HEK293T (cell line): ENCODE results near the gene GALK2.
A peak's percentile ranks its signal among the peaks of the same experiment; 100 is the strongest.

Source experiments
- CTCF ChIA-PET: fragments of 350-600 bp; formaldehyde crosslinking; extraction: SDS; loops from one replicate; lab custom pipeline; 2021; ENCODE audit warnings: antibody characterized with exemption, inconsistent platforms; lab: Yijun Ruan, JAX
- POLR2A ChIA-PET: fragments of 350-600 bp; formaldehyde crosslinking; extraction: SDS; loops from one replicate; lab custom pipeline; 2020; ENCODE audit warnings: antibody characterized with exemption, inconsistent platforms; lab: Yijun Ruan, JAX
- DNase-seq: peaks from one replicate; pipeline ENCODE4 v3.0.0; 2012; ENCODE audit warnings: mixed read lengths; ENCODE audit errors: extremely low spot score
- ARNT ChIP-seq: fragments of 450-650 bp; IDR thresholded peaks from 2 replicates; pipeline ENCODE4 v1.6.1; 2017; ENCODE audit warnings: mild to moderate bottlenecking
- BHLHE40 ChIP-seq: fragments of 450-650 bp; IDR thresholded peaks from 2 replicates; pipeline ENCODE4 v1.6.1; 2016; ENCODE audit warnings: mild to moderate bottlenecking, moderate library complexity, borderline replicate concordance
- CTBP1 ChIP-seq: fragments of 450-650 bp; IDR thresholded peaks from 2 replicates; pipeline ENCODE4 v1.6.1; 2016; ENCODE audit warnings: borderline replicate concordance
- ELF4 ChIP-seq: fragments of 450-650 bp; IDR thresholded peaks from 2 replicates; pipeline ENCODE4 v1.6.1; 2017; ENCODE audit warnings: antibody characterized with exemption
- FOXA1 ChIP-seq: fragments of 450-650 bp; IDR thresholded peaks from 2 replicates; pipeline ENCODE4 v1.6.1; 2016; ENCODE audit warnings: mild to moderate bottlenecking
- FOXK2 ChIP-seq: fragments of 450-650 bp; IDR thresholded peaks from 2 replicates; pipeline ENCODE4 v1.6.1; 2016; ENCODE audit warnings: mild to moderate bottlenecking
- FOXM1 ChIP-seq: fragments of 450-650 bp; IDR thresholded peaks from 2 replicates; pipeline ENCODE4 v1.6.1; 2017; ENCODE audit warnings: mild to moderate bottlenecking, borderline replicate concordance
- HDGF ChIP-seq: fragments of 450-650 bp; IDR thresholded peaks from 2 replicates; pipeline ENCODE4 v1.6.1; 2017; ENCODE audit warnings: antibody characterized with exemption, borderline replicate concordance
- L3MBTL2 ChIP-seq: fragments of 450-650 bp; conservative IDR thresholded peaks from 2 replicates; pipeline ENCODE4 v1.6.1; 2016; ENCODE audit warnings: mild to moderate bottlenecking
- LEF1 ChIP-seq: fragments of 450-650 bp; IDR thresholded peaks from 2 replicates; pipeline ENCODE4 v1.6.1; 2017; ENCODE audit warnings: mild to moderate bottlenecking, borderline replicate concordance
- NFRKB ChIP-seq: fragments of 450-650 bp; IDR thresholded peaks from 2 replicates; pipeline ENCODE4 v1.6.1; 2016; ENCODE audit warnings: mild to moderate bottlenecking, moderate library complexity
- SP1 ChIP-seq: fragments of 450-650 bp; IDR thresholded peaks from 2 replicates; pipeline ENCODE4 v1.6.1; 2017
- SUZ12 ChIP-seq: fragments of 450-650 bp; IDR thresholded peaks from 2 replicates; pipeline ENCODE4 v1.6.1; 2016; ENCODE audit warnings: mild to moderate bottlenecking
- TARDBP ChIP-seq: fragments of 450-650 bp; IDR thresholded peaks from 2 replicates; pipeline ENCODE4 v1.6.1; 2016
- ZNF384 ChIP-seq: fragments of 450-650 bp; IDR thresholded peaks from 2 replicates; pipeline ENCODE4 v1.6.1; 2016
- TF ChIP-seq, protein P1 (sequence below): fragments of 450-650 bp; IDR thresholded peaks from 2 replicates; pipeline ENCODE4 v1.6.1; 2016

The GALK2 gene

DNA sequence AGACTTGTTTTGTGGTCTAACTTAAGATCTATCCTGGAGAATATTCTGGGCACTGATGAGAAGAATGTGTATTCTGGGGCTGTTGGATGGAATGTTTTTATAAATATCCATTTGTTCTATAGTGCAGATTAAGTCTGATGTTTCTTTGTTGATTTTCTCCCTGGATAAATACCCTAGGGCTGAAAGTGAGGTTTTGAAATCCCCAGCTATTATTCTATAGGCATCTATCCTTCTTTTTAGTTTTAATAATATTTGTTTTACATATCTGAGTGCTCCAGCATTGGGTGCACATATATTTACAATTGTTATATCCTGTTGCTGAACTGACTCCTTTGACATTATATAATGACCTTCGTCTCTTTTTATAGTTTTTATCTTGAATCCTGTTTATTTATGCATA is 42.9 kb downstream of the GALK2 start:
- CTCF ChIA-PET = no interaction called here
- DNase-seq = no peak
- POLR2A ChIA-PET = no interaction called here
- TF ChIP-seq, protein P1, sequence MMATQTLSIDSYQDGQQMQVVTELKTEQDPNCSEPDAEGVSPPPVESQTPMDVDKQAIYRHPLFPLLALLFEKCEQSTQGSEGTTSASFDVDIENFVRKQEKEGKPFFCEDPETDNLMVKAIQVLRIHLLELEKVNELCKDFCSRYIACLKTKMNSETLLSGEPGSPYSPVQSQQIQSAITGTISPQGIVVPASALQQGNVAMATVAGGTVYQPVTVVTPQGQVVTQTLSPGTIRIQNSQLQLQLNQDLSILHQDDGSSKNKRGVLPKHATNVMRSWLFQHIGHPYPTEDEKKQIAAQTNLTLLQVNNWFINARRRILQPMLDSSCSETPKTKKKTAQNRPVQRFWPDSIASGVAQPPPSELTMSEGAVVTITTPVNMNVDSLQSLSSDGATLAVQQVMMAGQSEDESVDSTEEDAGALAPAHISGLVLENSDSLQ = no peak
- no peak for TF ChIP-seq CTBP1
- TF ChIP-seq L3MBTL2 = no peak
- no peak for TF ChIP-seq FOXA1
- no peak for TF ChIP-seq NFRKB
- no peak for TF ChIP-seq BHLHE40
- no peak for TF ChIP-seq ARNT
- no peak for TF ChIP-seq SUZ12
- TF ChIP-seq FOXM1 = no peak
- no peak for TF ChIP-seq SP1
- no peak for TF ChIP-seq LEF1

DNA sequence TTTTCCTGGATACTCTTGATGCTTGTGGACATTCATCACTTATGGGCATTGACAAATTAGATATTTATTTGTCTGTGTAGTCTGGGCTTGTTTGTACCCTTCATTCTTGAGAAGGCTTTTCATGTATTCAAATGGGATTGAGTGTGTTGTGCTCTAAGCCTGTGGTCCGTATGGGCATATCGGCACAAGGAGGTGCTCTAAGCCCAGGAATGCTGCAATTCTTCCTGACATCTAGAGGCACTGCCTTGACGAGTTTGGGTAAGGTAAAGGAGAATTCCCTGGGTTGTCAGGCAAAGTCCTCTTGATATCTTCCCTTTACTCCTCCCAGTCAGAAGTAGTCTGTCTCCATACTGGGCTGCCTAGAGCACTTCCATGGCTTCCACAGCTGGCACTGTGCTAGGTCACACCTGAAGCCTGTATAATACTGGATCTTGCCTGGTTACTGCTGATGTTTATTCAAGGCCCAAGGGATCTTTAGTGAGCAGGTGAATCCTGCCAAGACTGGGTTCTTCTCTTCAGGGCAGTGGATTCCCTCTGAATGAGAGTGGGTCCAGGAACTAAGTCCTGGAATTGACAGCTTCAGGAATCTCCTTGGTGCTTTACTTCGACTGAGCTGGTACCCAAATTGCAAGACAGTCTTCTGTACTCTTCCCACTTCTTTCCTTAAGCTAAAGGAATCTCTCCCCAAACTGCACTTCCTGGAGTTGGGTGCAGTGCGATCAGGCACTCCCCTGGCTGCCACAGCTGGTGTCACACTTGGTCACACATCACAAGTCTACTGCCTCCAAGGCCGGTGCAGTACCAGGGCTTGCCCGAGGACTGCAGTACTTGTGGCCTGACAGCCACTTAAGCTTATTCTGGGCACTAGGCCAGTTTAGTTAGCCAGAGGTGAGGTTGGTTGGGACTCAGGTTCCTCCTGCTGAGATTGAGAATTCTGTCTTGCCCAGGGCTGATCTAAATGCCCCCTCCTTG is 46.0 kb downstream of the GALK2 start:
- ChIA-PET CTCF (interaction anchor here (0.5 kb wide), 1 partner anchor 566 kb away, joined by 4 read pairs; no protein-coding TSS in a partner anchor), POLR2A (no interaction called here)
- peak; percentile 13 for DNase-seq
- TF ChIP-seq TARDBP (no peak), SP1 (no peak), FOXM1 (no peak), FOXK2 (no peak), ELF4 (no peak), NFRKB (no peak), ZNF384 (no peak), LEF1 (no peak), FOXA1 (no peak), ARNT (no peak), CTBP1 (no peak), HDGF (no peak), L3MBTL2 (no peak), BHLHE40 (no peak)
- TF ChIP-seq, protein P1 = no peak

DNA sequence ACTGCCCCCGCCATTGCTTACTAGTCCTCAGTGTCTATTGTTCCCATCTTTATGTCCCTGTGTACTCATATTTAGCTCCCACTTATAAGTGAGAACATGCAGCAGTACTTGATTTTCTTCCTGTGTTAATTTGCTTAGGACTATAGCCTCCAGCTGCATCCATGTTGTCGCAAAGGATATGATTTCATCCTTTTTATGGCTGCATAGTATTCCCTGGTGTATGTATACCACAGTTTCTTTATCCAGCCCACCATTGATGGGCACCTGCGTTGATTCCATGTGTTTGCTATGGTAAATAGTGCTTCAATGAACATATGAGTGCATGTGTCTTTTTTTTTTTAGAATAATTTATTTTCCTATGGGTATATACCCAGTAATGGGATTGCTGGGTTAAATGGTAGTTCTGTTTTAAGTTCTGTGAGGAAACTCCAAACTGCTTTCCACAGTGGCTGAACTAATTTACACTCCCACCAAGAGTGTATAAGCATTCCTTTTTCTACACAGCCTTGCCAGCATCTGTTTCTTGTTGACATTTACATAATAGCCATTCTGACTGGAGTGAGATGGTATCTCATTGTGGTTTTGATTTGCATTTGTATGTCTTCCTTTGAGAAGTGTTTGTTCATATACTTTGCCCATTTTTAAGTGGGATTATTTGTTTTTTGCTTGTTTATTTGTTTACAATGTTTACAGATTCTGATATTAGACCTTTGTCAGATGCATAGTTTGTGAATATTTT is 53.7 kb downstream of the GALK2 start:
- POLR2A ChIA-PET = no interaction called here
- CTCF ChIA-PET = no interaction called here
- no peak for TF ChIP-seq FOXA1
- TF ChIP-seq ARNT = no peak
- TF ChIP-seq, protein P1 = no peak
- TF ChIP-seq ZNF384 = no peak
- no peak for TF ChIP-seq BHLHE40
- no peak for TF ChIP-seq FOXM1
- TF ChIP-seq SUZ12 = no peak
- no peak for TF ChIP-seq HDGF
- TF ChIP-seq LEF1 = no peak
- TF ChIP-seq NFRKB = no peak
- TF ChIP-seq ELF4 = no peak
- no peak for DNase-seq

DNA sequence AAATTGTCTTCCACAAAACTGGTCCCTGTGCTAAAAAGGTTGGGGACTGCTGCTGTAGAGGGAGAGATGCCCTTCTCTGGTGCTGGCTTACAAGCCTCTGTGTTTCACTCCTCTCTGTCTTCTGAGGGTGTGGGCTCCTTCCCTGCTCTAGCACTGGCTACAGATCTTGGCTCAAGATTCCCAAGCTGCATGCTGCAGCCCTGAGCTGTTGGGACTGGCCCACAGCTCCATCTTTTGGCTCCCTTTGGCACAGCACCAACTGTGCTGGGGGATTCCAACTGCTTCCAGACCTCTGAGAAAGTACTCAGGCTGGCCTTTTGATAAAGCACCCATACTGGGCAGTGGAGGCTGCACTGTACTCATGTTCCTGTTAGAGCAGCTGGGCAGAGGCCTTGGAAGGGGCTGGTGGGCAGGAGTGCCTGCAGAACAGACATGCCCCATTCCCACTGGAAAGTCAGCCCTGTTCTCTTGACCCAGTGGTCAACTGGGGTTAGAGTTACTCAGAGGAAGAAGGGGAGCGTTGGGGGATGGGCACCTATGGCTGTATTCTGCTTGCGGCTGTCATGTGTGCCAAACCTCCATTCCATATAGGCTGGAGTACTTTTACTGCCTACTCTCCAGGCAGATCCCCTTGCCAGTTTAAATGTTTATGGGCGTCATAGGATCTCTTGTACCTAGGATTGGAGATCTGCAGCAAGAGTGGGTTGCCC is 55.7 kb downstream of the GALK2 start:
- DNase-seq = peak; percentile 41
- TF ChIP-seq HDGF (no peak), FOXA1 (no peak), ARNT (no peak), SP1 (no peak), ELF4 (no peak), ZNF384 (no peak)
- TF ChIP-seq, protein P1 = no peak
- CTCF ChIA-PET = interaction anchor here (0.7 to 1.2 kb wide), 4 partner anchors 25 to 364 kb away, joined by 3 to 5 read pairs (median 5); partner anchors contain the start of gene FGF7
- POLR2A ChIA-PET = interaction anchor here (1.8 kb wide), 1 partner anchor 56 kb away, joined by 4 read pairs; the partner anchor contains the start of gene GALK2

DNA sequence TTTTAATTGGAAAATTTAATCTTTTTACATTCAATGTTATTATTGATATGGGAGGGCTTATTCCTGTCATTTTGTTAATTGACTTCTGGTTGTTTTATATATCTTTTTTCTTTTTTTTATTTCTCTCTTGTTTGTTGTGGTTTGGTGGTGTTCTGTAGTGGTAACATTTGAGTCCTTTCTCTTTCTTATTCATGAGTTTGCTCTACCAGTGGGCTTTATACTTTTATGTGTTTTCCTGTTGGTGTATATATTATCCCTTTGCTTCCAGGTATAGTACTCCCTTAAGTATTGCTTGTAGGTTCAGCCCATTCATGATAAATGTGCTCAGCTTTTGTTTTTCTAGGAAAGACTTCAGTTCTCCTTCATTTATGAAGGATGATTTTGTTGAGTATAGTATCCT is 57.6 kb downstream of the GALK2 start:
- ChIA-PET POLR2A (no interaction called here), CTCF (no interaction called here)
- DNase-seq = no peak
- no peak for TF ChIP-seq L3MBTL2
- no peak for TF ChIP-seq ELF4
- TF ChIP-seq FOXM1 = no peak
- TF ChIP-seq HDGF = no peak
- no peak for TF ChIP-seq SP1
- no peak for TF ChIP-seq ZNF384
- no peak for TF ChIP-seq NFRKB
- TF ChIP-seq, protein P1 = no peak
- TF ChIP-seq ARNT = no peak
- no peak for TF ChIP-seq SUZ12
